Stimulated activated CD8-positive, alpha-beta memory T cell treated with anti-CD3 and anti-CD28 coated beads, Interleukin-15, amount 100 ng/mL, for 1 hour (primary cell): ENCODE data around the gene NFU1.
"Not testable (repeated sequence)": the region's sequence is repeated elsewhere in the genome, so short reads cannot be mapped to it uniquely, and the experiment has no call there.

Source experiments
- DNase-seq: peaks from one replicate; pipeline ENCODE4 v3.0.0-alpha.2; 2020; ENCODE audit warnings: low read depth

NFU1 gene

DNA sequence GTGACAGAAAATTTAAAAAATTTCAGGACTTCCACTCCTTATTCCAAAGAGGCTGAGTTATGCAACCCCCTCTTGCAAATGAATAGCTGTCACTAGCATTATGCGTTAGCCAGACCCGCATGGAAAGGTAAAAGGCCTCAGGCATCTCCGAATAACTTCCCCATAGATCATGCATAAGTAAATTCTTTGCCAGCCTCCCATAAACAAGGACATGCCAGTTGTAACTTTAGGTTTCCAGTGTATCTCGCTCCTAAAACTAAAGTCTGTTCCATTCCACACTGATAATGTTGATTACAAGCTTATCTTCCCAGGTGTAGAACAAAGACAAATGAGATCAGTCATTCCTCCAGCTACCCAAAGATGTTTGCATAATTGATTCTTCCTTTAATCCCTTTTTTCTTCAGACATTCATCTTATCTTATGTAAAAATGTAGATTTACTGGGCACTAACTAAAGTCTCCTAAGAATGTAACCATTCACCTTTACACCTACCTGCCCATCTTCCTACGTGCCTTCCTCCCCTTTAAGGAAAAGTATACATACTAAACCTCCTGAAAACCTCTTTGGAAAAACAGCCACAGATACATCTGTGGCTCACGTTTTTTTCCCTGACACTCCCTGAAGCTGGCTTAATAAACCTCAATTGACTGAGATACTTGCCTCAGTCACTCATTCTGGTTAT, 13.6 kb upstream of the NFU1 start:
- DNase-seq, result no peak

GRCh38 chr2:69449906-69450305, 12.7 kb upstream of the NFU1 start:
- DNase-seq, result no peak

- not testable (repeated sequence) for DNase-seq
Measured at GRCh38 chr2:69443673-69444072, 6.4 kb upstream of the NFU1 start.

GRCh38 chr2:69439499-69439898, 2.3 kb upstream of the NFU1 start:
- not testable (repeated sequence) for DNase-seq

DNA sequence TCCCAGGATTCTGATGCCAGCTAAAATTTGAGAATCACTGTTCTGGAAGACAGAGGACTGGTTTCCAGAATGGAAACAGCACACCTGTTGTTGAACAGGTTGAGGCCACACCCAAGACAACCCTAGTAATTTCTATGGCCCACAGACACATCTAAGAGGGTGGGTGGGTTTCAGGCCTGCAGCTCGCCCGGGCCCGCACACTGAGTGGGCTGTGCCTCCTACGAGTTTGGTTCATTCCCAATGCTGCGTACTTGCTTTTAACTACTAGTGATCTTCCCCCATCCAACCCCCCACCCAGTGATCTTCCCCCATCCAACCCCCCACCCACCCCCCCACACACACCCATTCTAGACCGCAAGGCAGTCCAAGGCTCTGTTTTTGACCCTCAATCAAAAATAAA, 1.3 kb upstream of the NFU1 start:
- no peak for DNase-seq

- no peak for DNase-seq
Measured at GRCh38 chr2:69437751-69438154, 518 bp upstream of the NFU1 start.

DNA sequence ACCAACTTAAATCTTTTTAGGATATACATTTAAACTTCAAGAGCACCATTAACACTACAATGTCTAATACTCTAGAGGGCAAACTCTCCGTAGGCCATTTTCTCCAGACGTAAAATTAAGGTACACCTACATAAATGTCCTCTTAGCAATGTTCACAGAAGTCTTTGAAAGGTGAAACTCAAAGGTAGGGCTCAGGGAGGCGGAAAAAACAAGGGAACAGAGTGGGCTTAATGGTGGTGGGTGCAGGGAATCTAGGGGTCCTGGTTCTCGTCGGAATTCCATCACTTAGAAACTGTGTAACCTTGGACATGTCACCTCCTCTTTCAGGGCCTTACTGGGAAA, 668 bp downstream of the NFU1 start:
- DNase-seq, result no peak

- DNase-seq, result no peak
Measured at GRCh38 chr2:69434753-69435152, 2.5 kb downstream of the NFU1 start.

GRCh38 chr2:69429491-69430183, 7.6 kb downstream of the NFU1 start:
- no peak for DNase-seq

- no peak for DNase-seq
Measured at GRCh38 chr2:69428981-69429380, 8.3 kb downstream of the NFU1 start.

GRCh38 chr2:69424419-69424818, 12.8 kb downstream of the NFU1 start:
- DNase-seq, result no peak

DNA sequence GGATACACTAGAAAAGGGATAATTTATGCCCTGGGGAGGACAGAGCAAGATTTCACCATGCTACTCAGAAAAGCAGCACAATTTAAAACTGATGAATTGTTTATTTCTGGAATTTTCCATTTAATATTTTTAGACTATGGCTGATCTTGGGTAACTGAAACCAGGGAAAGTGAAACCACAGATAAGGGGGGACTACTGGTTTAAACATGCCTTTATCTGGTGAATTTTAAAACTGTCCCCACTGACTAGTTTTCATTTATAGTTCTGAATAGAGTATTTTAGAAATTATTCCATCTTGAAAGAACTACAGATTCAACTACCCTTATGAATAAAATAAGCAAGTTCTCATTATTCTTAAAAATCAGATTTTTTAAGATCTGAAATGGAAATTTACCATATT, 15.0 kb downstream of the NFU1 start:
- DNase-seq, result no peak

- not testable (repeated sequence) for DNase-seq
Measured at GRCh38 chr2:69419111-69419510, 18.1 kb downstream of the NFU1 start.

DNA sequence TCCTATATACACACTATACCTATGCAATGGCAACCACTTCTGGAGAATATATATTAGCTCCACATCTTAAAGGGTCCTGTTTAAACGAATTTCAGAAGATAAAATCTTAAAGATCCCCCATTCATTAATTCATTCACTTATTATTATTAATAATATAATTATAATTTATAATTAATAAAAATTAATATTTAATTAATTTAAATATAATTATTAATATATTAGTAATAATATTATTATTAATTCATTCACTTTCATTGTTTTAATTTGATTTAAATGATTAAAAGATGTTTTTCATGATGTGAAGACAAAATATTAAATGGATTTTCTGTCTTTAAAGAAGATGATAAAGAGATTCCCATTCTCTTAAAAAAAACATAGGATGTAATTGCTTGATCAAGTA, 21.1 kb downstream of the NFU1 start:
- no peak for DNase-seq

- no peak for DNase-seq
Measured at GRCh38 chr2:69411120-69411519, 26.1 kb downstream of the NFU1 start.

DNA sequence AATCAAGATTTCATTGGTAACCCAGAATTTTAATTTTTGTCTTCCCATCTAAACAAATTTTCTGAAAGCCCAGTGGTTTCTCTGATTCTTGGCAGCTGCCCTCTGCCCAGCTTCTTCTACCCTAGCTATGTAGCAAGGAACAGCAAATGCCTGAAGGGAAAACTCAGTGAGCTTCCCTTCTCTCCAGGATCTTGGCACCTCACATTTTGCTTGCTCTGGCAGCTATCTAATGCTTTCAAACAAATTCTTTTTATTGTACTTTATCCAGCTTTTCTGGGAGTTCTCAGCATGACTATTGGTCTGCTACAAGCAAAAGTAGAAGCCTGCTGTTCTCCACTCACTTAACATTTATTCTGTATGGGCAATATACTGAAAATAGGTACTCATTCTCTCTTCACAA, 31.9 kb downstream of the NFU1 start:
- no peak for DNase-seq

DNA sequence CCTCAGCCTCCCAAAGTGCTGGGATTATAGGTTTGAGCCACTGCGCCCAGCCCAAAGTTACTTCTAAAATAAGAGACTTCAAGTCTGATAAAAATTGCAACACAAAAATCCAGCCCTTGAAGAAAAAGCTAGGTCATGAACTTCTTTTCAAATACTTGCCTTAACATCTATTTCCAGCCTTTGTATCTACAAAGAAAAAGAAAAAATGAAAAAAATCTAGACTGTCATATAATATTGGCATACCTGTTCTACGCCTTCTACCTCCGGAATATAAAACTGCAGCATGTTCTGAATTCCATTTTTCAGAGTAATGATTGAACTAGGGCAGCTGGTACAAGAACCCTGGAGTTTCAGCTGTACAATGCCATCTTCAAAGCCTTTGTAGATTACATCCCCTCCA, 37.1 kb downstream of the NFU1 start:
- no peak for DNase-seq

GRCh38 chr2:69397234-69397633, 40.0 kb downstream of the NFU1 start:
- no peak for DNase-seq

GRCh38 chr2:69395866-69396265, 41.4 kb downstream of the NFU1 start:
- no peak for DNase-seq

DNA sequence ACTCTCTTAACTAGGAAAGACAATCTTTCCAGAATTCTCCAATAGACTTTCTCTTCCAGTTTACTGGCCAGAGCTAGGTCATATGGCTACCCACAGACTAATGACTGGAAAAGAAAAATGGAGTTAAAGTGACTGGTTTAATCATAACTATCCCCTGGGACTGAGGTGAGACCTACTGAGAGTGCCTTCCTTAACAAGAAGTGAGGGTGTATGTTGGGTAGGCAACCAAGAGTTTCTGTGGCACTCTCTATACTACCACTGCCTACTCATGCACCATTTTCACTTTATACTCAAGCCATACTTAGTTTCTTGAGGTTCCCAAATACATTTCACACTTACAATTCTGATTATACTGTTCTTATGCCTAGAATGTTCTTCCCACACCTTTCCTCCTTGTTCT, 43.3 kb downstream of the NFU1 start:
- no peak for DNase-seq

GRCh38 chr2:69390471-69390870, 46.8 kb downstream of the NFU1 start:
- DNase-seq, result no peak

DNA sequence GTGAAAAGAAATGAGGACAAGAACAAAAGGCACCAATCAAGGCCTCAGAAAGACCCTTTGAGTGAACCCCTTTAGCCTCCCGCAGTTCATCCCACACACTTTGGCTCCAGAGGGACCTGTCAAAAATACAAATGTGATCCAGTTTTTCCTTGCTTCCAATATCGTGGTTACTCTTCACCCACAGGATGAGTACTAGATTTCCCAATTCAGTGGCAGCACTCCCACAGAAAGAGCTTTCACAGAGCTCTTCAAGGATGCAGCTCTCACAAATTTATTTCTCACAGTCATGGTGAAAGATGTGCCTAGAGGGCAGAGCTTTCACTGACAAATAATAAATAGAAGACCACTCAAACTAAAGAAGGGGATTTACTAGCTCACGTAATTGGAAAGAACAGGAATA, 47.2 kb downstream of the NFU1 start:
- no peak for DNase-seq

DNA sequence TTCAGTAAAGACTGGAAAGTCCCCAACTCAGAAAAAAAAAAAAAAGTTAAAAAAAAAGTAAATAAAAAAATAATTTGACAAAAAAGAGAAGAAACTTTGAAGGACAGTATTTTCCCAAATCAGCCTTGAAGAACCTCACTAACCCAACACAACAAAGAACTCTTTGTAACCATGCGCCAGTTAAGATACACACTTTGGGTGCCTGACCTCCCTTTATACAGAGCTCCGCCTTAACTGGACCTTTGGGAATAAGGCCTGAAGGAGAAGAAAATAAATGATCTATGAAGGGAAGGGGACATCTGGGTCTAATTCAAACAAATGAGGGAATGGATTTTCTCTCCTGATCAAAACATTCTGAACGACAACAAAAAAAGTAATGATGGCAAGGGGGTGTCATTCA, 48.0 kb downstream of the NFU1 start:
- DNase-seq, result no peak
